ENCODE data around the gene GBGT1. TPM values are rescaled to one million over a fixed set of nuclear protein-coding genes. Genes with fewer than 3 reads are reported as not detected.

Gene GBGT1
- total RNA-seq, 4 donors from 2014 or later = 0.15 to 10.3 (median 5.6) TPM

GRCh38 chr9:133140606-133141005 is 23.1 kb downstream of the GBGT1 start:
- H3K27ac ChIP-seq = peak overlapping the region in 3 of 4 donors; percentile 97 to 100 (median 99)
- TF ChIP-seq, protein P1, sequence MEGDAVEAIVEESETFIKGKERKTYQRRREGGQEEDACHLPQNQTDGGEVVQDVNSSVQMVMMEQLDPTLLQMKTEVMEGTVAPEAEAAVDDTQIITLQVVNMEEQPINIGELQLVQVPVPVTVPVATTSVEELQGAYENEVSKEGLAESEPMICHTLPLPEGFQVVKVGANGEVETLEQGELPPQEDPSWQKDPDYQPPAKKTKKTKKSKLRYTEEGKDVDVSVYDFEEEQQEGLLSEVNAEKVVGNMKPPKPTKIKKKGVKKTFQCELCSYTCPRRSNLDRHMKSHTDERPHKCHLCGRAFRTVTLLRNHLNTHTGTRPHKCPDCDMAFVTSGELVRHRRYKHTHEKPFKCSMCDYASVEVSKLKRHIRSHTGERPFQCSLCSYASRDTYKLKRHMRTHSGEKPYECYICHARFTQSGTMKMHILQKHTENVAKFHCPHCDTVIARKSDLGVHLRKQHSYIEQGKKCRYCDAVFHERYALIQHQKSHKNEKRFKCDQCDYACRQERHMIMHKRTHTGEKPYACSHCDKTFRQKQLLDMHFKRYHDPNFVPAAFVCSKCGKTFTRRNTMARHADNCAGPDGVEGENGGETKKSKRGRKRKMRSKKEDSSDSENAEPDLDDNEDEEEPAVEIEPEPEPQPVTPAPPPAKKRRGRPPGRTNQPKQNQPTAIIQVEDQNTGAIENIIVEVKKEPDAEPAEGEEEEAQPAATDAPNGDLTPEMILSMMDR (IDR thresholded peaks at IDR 0.05 in 4 of 5, conservative IDR thresholded peaks at IDR 0.05 in 1 of 5) = no peak
- TF ChIP-seq POLR2A (IDR thresholded peaks at IDR 0.05) = no peak
- ATAC-seq = no peak
- H3K9me3 ChIP-seq = no peaks in the 10 kb centered on the region
- H3K36me3 ChIP-seq = no peaks in the 10 kb centered on the region
- in situ Hi-C loops (cut with MboI; ENCODE audit: low sequenced_read_pairs in 4 of 4) (loop anchor here in 2 of 4 donors (5.0 to 10.0 kb wide), 2 partner anchors 33 to 116 kb away; no protein-coding TSS in a partner anchor), intact Hi-C loops (cut with DNase I; ENCODE audit: low total_unique reads) (no loop called here)
- peaks cover 50 to 62% of the 10 kb centered on the region in 2 donors for H3K4me1 ChIP-seq
- DNase-seq = no peak
- H3K4me3 ChIP-seq = no peak overlapping the region
- H3K27me3 ChIP-seq = no peaks in the 10 kb centered on the region

GRCh38 chr9:133140174-133140505 is 23.6 kb downstream of the GBGT1 start:
- Histone ChIP-seq H3K27me3 (no peaks in the 10 kb centered on the region), H3K4me1 (peaks cover 55 to 67% of the 10 kb centered on the region in 2 donors), H3K27ac (peak overlapping the region; percentile 90 to 100 (median 98)), H3K4me3 (no peak overlapping the region), H3K36me3 (no peaks in the 10 kb centered on the region), H3K9me3 (no peaks in the 10 kb centered on the region)
- in situ Hi-C loops (cut with MboI; ENCODE audit: low sequenced_read_pairs in 4 of 4) = loop anchor here in 2 of 4 donors (5.0 to 10.0 kb wide), 2 partner anchors 33 to 115 kb away; no protein-coding TSS in a partner anchor
- ATAC-seq (no peak), DNase-seq (no peak)
- intact Hi-C loops (cut with DNase I; ENCODE audit: low total_unique reads) = no loop called here
- no peak for TF ChIP-seq POLR2A (IDR thresholded peaks at IDR 0.05)
- TF ChIP-seq, protein P1 (IDR thresholded peaks at IDR 0.05 in 4 of 5, conservative IDR thresholded peaks at IDR 0.05 in 1 of 5) = no peak

DNA sequence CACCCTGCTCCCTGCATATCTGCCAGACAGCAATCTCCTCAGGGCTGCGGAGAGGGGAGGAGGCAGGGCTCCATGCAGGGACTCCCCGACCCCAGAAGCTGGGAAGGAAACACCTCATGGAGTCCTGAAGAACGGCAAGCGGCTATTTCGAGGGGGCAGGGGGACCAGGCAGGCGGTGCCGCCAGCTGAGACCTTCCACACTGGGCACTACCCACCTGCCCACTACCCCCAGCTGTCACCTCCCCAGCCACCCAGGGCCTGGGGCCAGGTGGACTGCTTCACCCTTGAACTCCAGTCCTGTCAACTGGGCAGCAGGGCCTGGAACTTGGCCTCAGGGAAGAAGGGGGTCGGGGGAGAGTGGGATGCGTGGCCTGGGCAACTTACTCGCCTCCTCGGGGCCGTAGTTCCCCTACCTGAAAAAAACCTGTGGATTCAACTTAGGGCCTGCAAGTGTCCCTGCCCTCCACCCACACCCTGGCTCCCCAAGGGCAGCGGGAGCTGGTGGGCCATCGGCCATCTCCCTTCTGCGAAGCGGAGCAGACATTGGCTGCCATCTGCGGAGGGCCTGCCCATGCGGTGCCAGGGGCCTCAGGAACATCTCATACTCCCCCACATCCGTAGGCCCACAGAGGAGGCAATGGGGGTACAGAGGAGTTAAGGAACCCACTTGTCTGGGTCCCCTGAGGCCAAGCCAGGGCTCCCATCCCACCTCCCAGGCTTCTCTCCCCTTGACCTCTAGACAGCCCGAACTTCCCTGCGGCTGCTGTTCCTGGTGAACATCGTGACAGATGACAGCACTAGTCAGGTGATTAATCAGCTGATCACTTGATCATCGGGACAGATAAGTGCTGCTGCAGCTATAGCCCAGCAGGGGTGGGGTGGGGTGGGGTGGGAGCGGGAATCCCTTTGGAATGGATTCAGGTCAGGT is 24.2 kb downstream of the GBGT1 start:
- Histone ChIP-seq H3K4me3 (no peak overlapping the region), H3K27ac (peak overlapping the region; percentile 90 to 100 (median 98)), H3K27me3 (no peaks in the 10 kb centered on the region), H3K36me3 (no peaks in the 10 kb centered on the region), H3K9me3 (no peaks in the 10 kb centered on the region), H3K4me1 (peaks cover 56 to 71% of the 10 kb centered on the region in 2 donors)
- DNase-seq (no peak), ATAC-seq (no peak)
- in situ Hi-C loops (cut with MboI; ENCODE audit: low sequenced_read_pairs in 4 of 4) (loop anchor here in 2 of 4 donors (5.0 to 10.0 kb wide), 2 partner anchors 32 to 115 kb away; no protein-coding TSS in a partner anchor), intact Hi-C loops (cut with DNase I; ENCODE audit: low total_unique reads) (no loop called here)
- no peak for TF ChIP-seq POLR2A (IDR thresholded peaks at IDR 0.05)
- TF ChIP-seq, protein P1 (IDR thresholded peaks at IDR 0.05 in 4 of 5, conservative IDR thresholded peaks at IDR 0.05 in 1 of 5) = no peak

DNA sequence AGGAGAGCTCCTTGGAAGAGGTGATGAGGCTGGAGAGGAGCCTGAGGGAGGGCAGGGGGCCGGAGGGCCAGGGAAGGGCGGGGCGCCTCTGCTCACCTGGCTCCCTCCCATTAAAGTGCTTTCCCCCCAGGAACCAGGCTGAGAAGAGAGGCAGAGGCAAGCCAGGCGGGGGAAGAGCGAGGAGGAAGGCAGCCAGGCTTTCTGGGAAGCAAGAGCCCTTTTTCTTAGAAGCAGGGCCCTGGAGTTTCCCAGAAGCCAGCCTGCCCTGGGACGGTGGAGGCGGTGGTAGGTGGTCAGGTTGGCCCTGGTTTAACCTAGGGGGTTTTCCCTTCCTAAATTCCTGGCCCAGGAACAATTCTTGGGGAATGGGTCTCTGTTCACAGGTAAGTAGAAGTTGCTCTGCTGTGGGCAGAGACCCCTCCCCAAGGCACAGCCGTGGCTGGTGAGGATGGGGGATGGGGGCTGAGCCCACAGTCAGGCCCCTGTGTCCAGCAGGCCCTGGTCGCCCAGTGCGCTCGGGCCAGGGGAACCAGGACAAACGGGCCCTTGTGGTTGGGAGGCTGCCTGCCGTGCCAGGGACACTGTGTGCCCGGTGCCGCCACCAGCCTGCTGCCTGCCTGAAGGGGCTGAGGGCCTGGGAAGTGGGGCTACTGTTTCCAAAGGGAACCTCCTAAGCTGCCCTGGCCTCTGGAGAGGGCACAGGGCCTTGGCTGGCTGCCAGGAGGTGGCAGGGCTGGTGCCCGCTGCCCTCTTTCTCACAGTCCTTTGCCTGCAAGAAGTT is 26.1 kb downstream of the GBGT1 start:
- DNase-seq = peak; percentile 88 to 92
- Histone ChIP-seq H3K27me3 (no peaks in the 10 kb centered on the region), H3K9me3 (no peaks in the 10 kb centered on the region), H3K27ac (peak overlapping the region; percentile 90 to 100 (median 98)), H3K4me3 (peak overlapping the region in 1 of 4 donors; percentile 6), H3K36me3 (no peaks in the 10 kb centered on the region), H3K4me1 (peaks cover 61 to 76% of the 10 kb centered on the region in 2 donors)
- in situ Hi-C loops (cut with MboI; ENCODE audit: low sequenced_read_pairs in 4 of 4) (no loop called here), intact Hi-C loops (cut with DNase I; ENCODE audit: low total_unique reads) (loop anchor here (1.0 kb wide), 1 partner anchor 23 kb away; no protein-coding TSS in a partner anchor)
- TF ChIP-seq POLR2A (IDR thresholded peaks at IDR 0.05) = peak in 1 of 2 donors; percentile 0
- TF ChIP-seq, protein P1 (IDR thresholded peaks at IDR 0.05 in 4 of 5, conservative IDR thresholded peaks at IDR 0.05 in 1 of 5) = no peak
- peak; percentile 31 to 55 for ATAC-seq

All from gastrocnemius medialis (tissue), 4 donors.